ENCODE data around the gene PRRC2C.

DNA sequence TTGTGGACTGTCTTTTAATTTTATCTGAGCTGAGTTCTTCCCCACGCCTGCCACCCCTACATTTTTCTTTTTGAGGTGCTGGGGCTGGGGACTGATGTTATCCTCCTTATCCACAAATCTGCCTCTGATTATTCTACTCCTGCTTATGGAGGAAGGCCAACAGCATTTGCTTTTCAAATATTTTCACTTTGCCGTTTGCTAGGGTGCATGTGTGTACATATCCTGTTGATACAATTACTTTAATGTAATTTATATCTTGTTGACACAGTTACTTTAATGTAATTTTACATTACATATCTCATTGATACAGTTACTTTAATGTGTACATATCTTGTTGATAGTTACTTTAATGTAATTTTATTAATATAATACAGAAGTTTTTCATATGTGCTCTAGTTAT lies 36.2 kb downstream of the PRRC2C start:
- TF ChIP-seq, protein P1, sequence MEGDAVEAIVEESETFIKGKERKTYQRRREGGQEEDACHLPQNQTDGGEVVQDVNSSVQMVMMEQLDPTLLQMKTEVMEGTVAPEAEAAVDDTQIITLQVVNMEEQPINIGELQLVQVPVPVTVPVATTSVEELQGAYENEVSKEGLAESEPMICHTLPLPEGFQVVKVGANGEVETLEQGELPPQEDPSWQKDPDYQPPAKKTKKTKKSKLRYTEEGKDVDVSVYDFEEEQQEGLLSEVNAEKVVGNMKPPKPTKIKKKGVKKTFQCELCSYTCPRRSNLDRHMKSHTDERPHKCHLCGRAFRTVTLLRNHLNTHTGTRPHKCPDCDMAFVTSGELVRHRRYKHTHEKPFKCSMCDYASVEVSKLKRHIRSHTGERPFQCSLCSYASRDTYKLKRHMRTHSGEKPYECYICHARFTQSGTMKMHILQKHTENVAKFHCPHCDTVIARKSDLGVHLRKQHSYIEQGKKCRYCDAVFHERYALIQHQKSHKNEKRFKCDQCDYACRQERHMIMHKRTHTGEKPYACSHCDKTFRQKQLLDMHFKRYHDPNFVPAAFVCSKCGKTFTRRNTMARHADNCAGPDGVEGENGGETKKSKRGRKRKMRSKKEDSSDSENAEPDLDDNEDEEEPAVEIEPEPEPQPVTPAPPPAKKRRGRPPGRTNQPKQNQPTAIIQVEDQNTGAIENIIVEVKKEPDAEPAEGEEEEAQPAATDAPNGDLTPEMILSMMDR (IDR thresholded peaks at IDR 0.05; ENCODE audit: low read length), result no peak
- no peak for TF ChIP-seq EZH2phosphoT487 (IDR thresholded peaks at IDR 0.05; ENCODE audit: low read length)
- TF ChIP-seq EZH2 (optimal IDR thresholded peaks at IDR 0.05; ENCODE audit: low read depth, low read length), result no peak

Data from MM.1S (cell line).